ENCODE data around the gene IFI27.

The IFI27 gene

DNA sequence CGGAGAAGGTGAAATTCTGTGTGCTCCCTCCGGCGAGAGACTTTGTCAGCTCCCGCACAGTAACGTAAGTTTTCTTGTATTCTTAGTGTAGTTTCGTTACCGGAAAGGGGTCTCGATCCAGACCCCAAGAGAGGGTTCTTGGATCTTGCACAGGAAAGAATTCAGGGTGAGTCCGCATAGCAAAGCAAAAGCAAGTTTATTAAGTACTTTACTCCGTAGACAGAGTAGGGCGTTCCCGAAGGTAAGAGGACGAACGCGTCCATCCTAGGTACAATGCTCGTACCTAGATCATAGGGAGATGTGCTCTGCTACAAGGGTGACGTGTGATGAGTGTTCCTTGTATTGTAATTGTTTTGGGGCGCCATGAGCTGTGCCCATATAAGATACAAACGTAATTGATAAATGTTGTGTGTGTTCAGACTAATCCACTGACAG lies 29.1 kb upstream of the IFI27 start:
- TF ChIP-seq, protein P1, sequence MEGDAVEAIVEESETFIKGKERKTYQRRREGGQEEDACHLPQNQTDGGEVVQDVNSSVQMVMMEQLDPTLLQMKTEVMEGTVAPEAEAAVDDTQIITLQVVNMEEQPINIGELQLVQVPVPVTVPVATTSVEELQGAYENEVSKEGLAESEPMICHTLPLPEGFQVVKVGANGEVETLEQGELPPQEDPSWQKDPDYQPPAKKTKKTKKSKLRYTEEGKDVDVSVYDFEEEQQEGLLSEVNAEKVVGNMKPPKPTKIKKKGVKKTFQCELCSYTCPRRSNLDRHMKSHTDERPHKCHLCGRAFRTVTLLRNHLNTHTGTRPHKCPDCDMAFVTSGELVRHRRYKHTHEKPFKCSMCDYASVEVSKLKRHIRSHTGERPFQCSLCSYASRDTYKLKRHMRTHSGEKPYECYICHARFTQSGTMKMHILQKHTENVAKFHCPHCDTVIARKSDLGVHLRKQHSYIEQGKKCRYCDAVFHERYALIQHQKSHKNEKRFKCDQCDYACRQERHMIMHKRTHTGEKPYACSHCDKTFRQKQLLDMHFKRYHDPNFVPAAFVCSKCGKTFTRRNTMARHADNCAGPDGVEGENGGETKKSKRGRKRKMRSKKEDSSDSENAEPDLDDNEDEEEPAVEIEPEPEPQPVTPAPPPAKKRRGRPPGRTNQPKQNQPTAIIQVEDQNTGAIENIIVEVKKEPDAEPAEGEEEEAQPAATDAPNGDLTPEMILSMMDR (IDR thresholded peaks at IDR 0.05; ENCODE audit: low read length): no peak
- TF ChIP-seq EZH2phosphoT487 (IDR thresholded peaks at IDR 0.05; ENCODE audit: low read length) (no peak), EZH2 (optimal IDR thresholded peaks at IDR 0.05; ENCODE audit: low read depth, low read length) (no peak)

GRCh38 chr14:94087891-94088290 lies 22.6 kb upstream of the IFI27 start:
- Histone ChIP-seq H3K4me3 (ENCODE audit: low read length) (no peak overlapping the region), H3K4me2 (ENCODE audit: low read depth, low read length) (no peak overlapping the region), H3K27ac (ENCODE audit: low read length) (no peak overlapping the region), H3K79me2 (ENCODE audit: low read length) (peaks cover 5% of the 10 kb centered on the region), H2AFZ (ENCODE audit: low read length) (no peak overlapping the region), H4K20me1 (ENCODE audit: insufficient read depth, low read length) (no peaks in the 10 kb centered on the region), H3K27me3 (replicated peaks; ENCODE audit: insufficient read depth, low read length) (no peaks in the 10 kb centered on the region), H3K9me2 (replicated peaks; ENCODE audit: insufficient read depth, low read length) (no peaks in the 10 kb centered on the region), H3F3A (ENCODE audit: insufficient read depth, low read length) (no peaks in the 10 kb centered on the region), H3K36me3 (replicated peaks; ENCODE audit: insufficient read depth, low read length) (no peaks in the 10 kb centered on the region), H3K4me1 (ENCODE audit: low read length) (no peaks in the 10 kb centered on the region), H3K9me3 (replicated peaks; ENCODE audit: insufficient read depth, low read length) (no peaks in the 10 kb centered on the region), H3K9ac (ENCODE audit: low read length) (no peak overlapping the region)
- DNase-seq: no peak
- TF ChIP-seq, protein P1 (IDR thresholded peaks at IDR 0.05; ENCODE audit: low read length): no peak
- TF ChIP-seq EZH2 (optimal IDR thresholded peaks at IDR 0.05; ENCODE audit: low read depth, low read length) (no peak), EZH2phosphoT487 (IDR thresholded peaks at IDR 0.05; ENCODE audit: low read length) (no peak)

More for the DNA sequence above, 29.1 kb upstream of the IFI27 start:
- Histone ChIP-seq H4K20me1 (ENCODE audit: insufficient read depth, low read length) (no peaks in the 10 kb centered on the region; the same call in 1 of the 2 replicates), H3K4me1 (ENCODE audit: low read length) (peaks cover 13% of the 10 kb centered on the region; the same call in 1 of the 2 replicates), H3K36me3 (replicated peaks; ENCODE audit: insufficient read depth, low read length) (no peaks in the 10 kb centered on the region), H2AFZ (ENCODE audit: low read length) (peak overlapping the region; percentile 83), H3K79me2 (ENCODE audit: low read length) (peaks cover 63% of the 10 kb centered on the region), H3K9me2 (replicated peaks; ENCODE audit: insufficient read depth, low read length) (no peaks in the 10 kb centered on the region), H3K27ac (ENCODE audit: low read length) (peak overlapping the region; percentile 88), H3K27me3 (replicated peaks; ENCODE audit: insufficient read depth, low read length) (no peaks in the 10 kb centered on the region), H3K4me3 (ENCODE audit: low read length) (peak overlapping the region; percentile 83), H3K9me3 (replicated peaks; ENCODE audit: insufficient read depth, low read length) (no peaks in the 10 kb centered on the region), H3F3A (ENCODE audit: insufficient read depth, low read length) (0 out of 2 replicates have a peak, but pooled peaks cover 5% of the 10 kb centered on the region), H3K9ac (ENCODE audit: low read length) (peak overlapping the region; percentile 95), H3K4me2 (ENCODE audit: low read depth, low read length) (peak overlapping the region; percentile 78)
- peak; percentile 41 for DNase-seq

DNA sequence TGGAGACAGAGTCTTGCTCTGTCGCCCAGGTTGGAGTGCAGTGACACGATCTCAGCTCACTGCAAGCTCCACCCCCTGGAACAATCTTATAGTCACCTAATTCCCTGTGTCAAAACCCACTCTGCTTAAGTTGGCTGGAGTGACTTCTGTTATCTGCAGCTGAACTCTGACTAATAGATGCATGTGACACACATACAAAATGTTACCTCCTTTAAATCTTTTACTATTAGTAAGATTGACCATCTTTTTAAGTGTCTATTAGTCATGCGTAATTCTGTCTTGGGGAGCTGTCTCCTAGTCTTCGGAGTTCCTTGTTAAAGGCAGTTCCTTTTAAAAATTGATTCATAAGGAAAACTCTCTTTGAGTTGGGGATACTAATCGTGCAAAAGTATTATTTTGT lies 22.0 kb upstream of the IFI27 start:
- no peaks in the 10 kb centered on the region for H3K4me1 ChIP-seq (ENCODE audit: low read length)
- TF ChIP-seq EZH2 (optimal IDR thresholded peaks at IDR 0.05; ENCODE audit: low read depth, low read length) (no peak), EZH2phosphoT487 (IDR thresholded peaks at IDR 0.05; ENCODE audit: low read length) (no peak)
- TF ChIP-seq, protein P1 (IDR thresholded peaks at IDR 0.05; ENCODE audit: low read length): no peak
- no peak overlapping the region for H3K4me2 ChIP-seq (ENCODE audit: low read depth, low read length)
- no peaks in the 10 kb centered on the region for H3K79me2 ChIP-seq (ENCODE audit: low read length)
- H2AFZ ChIP-seq (ENCODE audit: low read length): no peak overlapping the region
- H3K36me3 ChIP-seq (replicated peaks; ENCODE audit: insufficient read depth, low read length): no peaks in the 10 kb centered on the region
- H3F3A ChIP-seq (ENCODE audit: insufficient read depth, low read length): no peaks in the 10 kb centered on the region
- no peaks in the 10 kb centered on the region for H3K27me3 ChIP-seq (replicated peaks; ENCODE audit: insufficient read depth, low read length)
- no peak overlapping the region for H3K27ac ChIP-seq (ENCODE audit: low read length)
- H3K9ac ChIP-seq (ENCODE audit: low read length): no peak overlapping the region
- no peaks in the 10 kb centered on the region for H3K9me2 ChIP-seq (replicated peaks; ENCODE audit: insufficient read depth, low read length)
- no peak overlapping the region for H3K4me3 ChIP-seq (ENCODE audit: low read length)
- DNase-seq: no peak
- H3K9me3 ChIP-seq (replicated peaks; ENCODE audit: insufficient read depth, low read length): no peaks in the 10 kb centered on the region
- H4K20me1 ChIP-seq (ENCODE audit: insufficient read depth, low read length): no peaks in the 10 kb centered on the region
